ENCODE results near the gene ARID1B. TPM values are rescaled to one million over a fixed set of nuclear protein-coding genes. Genes with fewer than 3 reads are reported as not detected.

The ARID1B gene
- total RNA-seq, 1 donor from 2014 or later: 43.4 TPM

- peak overlapping the region; percentile 37 for H3K4me3 ChIP-seq
- no peaks in the 10 kb centered on the region for H3K27me3 ChIP-seq (ENCODE audit: low read depth)
- H3K36me3 ChIP-seq: no peaks in the 10 kb centered on the region
- intact Hi-C loops (cut with micrococcal nuclease): loop anchor here (5.0 kb wide), 1 partner anchor 66 kb away; no protein-coding TSS in a partner anchor
- TF ChIP-seq CTCF (IDR thresholded peaks at IDR 0.05; ENCODE audit: borderline replicate concordance): no peak
- H3K4me1 ChIP-seq: peaks cover 100% of the 10 kb centered on the region
- H3K27ac ChIP-seq (replicated peaks): peak overlapping the region; percentile 76
- H3K9me3 ChIP-seq (replicated peaks): no peaks in the 10 kb centered on the region
- DNase-seq: peak; percentile 84
Observed at GRCh38 chr6:156848533-156848932, 71.4 kb downstream of the ARID1B start.

- intact Hi-C loops (cut with micrococcal nuclease): loop anchor here (5.0 kb wide), 1 partner anchor 68 kb away; no protein-coding TSS in a partner anchor
- Histone ChIP-seq H3K4me3 (peak overlapping the region; percentile 34), H3K27ac (replicated peaks) (peak overlapping the region; percentile 76), H3K4me1 (peaks cover 100% of the 10 kb centered on the region), H3K9me3 (replicated peaks) (no peaks in the 10 kb centered on the region), H3K27me3 (ENCODE audit: low read depth) (no peaks in the 10 kb centered on the region), H3K36me3 (no peaks in the 10 kb centered on the region)
- no peak for TF ChIP-seq CTCF (IDR thresholded peaks at IDR 0.05; ENCODE audit: borderline replicate concordance)
- no peak for DNase-seq
Observed at GRCh38 chr6:156849806-156850205, 72.6 kb downstream of the ARID1B start.

- peak overlapping the region; percentile 76 for H3K27ac ChIP-seq (replicated peaks)
- no peak overlapping the region for H3K4me3 ChIP-seq
- TF ChIP-seq CTCF (IDR thresholded peaks at IDR 0.05; ENCODE audit: borderline replicate concordance): no peak
- no peaks in the 10 kb centered on the region for H3K27me3 ChIP-seq (ENCODE audit: low read depth)
- H3K4me1 ChIP-seq: peaks cover 100% of the 10 kb centered on the region
- no peaks in the 10 kb centered on the region for H3K9me3 ChIP-seq (replicated peaks)
- H3K36me3 ChIP-seq: no peaks in the 10 kb centered on the region
- intact Hi-C loops (cut with micrococcal nuclease): no loop called here
- no peak for DNase-seq
Observed at GRCh38 chr6:156850353-156850752, 73.2 kb downstream of the ARID1B start.

DNA sequence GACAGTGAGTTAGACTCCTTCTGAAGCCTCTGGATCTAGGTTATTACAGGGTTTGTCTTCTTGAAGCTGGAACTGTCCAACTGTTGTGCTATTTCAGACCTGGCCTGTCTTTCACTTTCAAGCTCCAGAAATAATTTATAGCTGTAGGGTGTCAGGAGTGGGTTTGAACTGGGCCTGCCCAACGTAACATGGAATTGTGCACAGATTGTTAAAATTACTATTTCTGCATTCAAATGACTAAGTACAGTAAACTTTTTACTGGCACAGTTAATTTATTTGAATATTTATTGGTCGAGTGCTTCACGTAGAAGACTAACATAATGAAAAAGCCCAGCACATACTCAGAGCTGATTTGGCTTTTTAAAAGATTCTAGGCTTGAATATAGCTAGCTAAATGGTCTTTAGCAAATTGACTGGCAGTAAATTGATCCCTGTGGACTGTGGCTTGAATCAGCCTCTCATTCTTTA lies 74.3 kb downstream of the ARID1B start:
- intact Hi-C loops (cut with micrococcal nuclease): no loop called here
- Histone ChIP-seq H3K36me3 (no peaks in the 10 kb centered on the region), H3K4me1 (peaks cover 100% of the 10 kb centered on the region), H3K4me3 (no peak overlapping the region), H3K9me3 (replicated peaks) (no peaks in the 10 kb centered on the region), H3K27ac (replicated peaks) (peak overlapping the region; percentile 76), H3K27me3 (ENCODE audit: low read depth) (no peaks in the 10 kb centered on the region)
- DNase-seq: no peak
- no peak for TF ChIP-seq CTCF (IDR thresholded peaks at IDR 0.05; ENCODE audit: borderline replicate concordance)

DNA sequence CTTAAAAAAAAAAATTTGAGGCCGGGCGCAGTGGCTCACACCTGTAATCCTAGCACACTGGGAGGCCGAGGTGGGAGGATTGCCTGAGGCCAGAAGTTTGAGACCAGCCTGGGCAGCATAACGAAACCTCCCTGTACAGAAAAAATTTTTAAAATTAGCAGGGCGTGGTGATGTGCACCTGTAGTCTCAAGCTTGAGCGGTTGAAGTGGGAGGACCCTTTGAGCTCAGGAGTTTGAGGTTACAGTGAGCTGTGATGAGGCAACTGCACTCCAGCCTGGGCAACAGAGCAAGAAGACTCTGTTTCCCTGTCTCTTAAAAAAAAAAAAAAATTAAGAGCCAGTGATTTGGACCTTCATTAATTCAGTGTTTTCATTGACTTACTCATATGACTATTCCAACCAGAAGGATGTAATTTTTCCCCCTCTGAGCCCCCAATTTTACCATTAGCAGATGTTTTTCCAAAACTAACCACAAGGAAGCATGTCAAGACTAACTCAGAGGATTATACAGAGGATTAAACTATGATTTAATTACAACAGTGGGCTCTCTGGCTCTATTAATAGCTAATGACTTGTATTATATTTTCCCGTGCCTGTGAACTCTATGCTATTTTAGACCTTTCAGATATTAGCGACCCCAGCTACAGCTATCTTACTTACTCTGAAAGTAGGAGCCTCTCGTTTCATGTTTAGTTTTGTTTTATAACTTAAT lies 75.1 kb downstream of the ARID1B start:
- no peak for DNase-seq
- Histone ChIP-seq H3K27ac (replicated peaks) (peak overlapping the region; percentile 76), H3K4me3 (peak overlapping the region; percentile 6), H3K9me3 (replicated peaks) (no peaks in the 10 kb centered on the region), H3K27me3 (ENCODE audit: low read depth) (no peaks in the 10 kb centered on the region), H3K36me3 (no peaks in the 10 kb centered on the region), H3K4me1 (peaks cover 98% of the 10 kb centered on the region)
- intact Hi-C loops (cut with micrococcal nuclease): no loop called here
- TF ChIP-seq CTCF (IDR thresholded peaks at IDR 0.05; ENCODE audit: borderline replicate concordance): no peak
